ENCODE measurements around the gene HIF3A.

- TF ChIP-seq EZH2 (IDR thresholded peaks at IDR 0.05) (no peak), POLR2AphosphoS5 (IDR thresholded peaks at IDR 0.05; ENCODE audit: borderline replicate concordance, low read depth, low read length) (no peak), FOXP2 (optimal IDR thresholded peaks at IDR 0.05; ENCODE audit: control extremely low read depth, extremely low read length, insufficient read depth) (no peak)
Observed at GRCh38 chr19:46265217-46265828, 31.5 kb upstream of the HIF3A start.

Data from SK-N-MC (cell line).